ENCODE results near the gene TMEM256. TPM values are rescaled to one million over a fixed set of nuclear protein-coding genes. Genes with fewer than 3 reads are reported as not detected.

Gene TMEM256
- total RNA-seq, 1 experiment from 2014 or later = 151 TPM

- no peaks in the 10 kb centered on the region; a peak in 1 of 5 replicates for H3K9me3 Mint-ChIP-seq
- no peak within 1 kb of the TSS for H2BK120ac ChIP-seq (ENCODE audit: low read depth, low read length, poor library complexity, severe bottlenecking)
- no peak within 1 kb of the TSS for H2BK5ac ChIP-seq (ENCODE audit: insufficient read length, low read length)
- H2AFZ ChIP-seq (ENCODE audit: low read length) = no peak within 1 kb of the TSS
- no peak within 1 kb of the TSS for H4K91ac ChIP-seq (ENCODE audit: insufficient read length, low read depth, low read length)
- no peaks in the 10 kb centered on the region for H3K27me3 ChIP-seq (ENCODE audit: insufficient read depth, low read length)
- no peaks in the 10 kb centered on the region for H3K9me3 ChIP-seq (ENCODE audit: control insufficient read depth, low read depth, low read length)
- H4K20me1 ChIP-seq (ENCODE audit: control insufficient read depth, insufficient read depth, insufficient read length) = no peaks in the 10 kb centered on the region
- no peak within 1 kb of the TSS for H3K14ac ChIP-seq (ENCODE audit: insufficient read depth, low read length)
- H3K9ac ChIP-seq (ENCODE audit: extremely low read depth, insufficient read length, low read length) = no peak within 1 kb of the TSS
- H3K4ac ChIP-seq (ENCODE audit: low read depth, low read length) = no peak within 1 kb of the TSS
- TF ChIP-seq, protein P1, sequence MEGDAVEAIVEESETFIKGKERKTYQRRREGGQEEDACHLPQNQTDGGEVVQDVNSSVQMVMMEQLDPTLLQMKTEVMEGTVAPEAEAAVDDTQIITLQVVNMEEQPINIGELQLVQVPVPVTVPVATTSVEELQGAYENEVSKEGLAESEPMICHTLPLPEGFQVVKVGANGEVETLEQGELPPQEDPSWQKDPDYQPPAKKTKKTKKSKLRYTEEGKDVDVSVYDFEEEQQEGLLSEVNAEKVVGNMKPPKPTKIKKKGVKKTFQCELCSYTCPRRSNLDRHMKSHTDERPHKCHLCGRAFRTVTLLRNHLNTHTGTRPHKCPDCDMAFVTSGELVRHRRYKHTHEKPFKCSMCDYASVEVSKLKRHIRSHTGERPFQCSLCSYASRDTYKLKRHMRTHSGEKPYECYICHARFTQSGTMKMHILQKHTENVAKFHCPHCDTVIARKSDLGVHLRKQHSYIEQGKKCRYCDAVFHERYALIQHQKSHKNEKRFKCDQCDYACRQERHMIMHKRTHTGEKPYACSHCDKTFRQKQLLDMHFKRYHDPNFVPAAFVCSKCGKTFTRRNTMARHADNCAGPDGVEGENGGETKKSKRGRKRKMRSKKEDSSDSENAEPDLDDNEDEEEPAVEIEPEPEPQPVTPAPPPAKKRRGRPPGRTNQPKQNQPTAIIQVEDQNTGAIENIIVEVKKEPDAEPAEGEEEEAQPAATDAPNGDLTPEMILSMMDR (conservative IDR thresholded peaks at IDR 0.05) = no peak
- no peak within 1 kb of the TSS for H4K5ac ChIP-seq (ENCODE audit: insufficient read length, low read depth, low read length)
- no peak within 1 kb of the TSS for H2AK5ac ChIP-seq (ENCODE audit: insufficient read length, low read length)
- no peak within 1 kb of the TSS for H3T11ph ChIP-seq (ENCODE audit: low read length)
- H2BK12ac ChIP-seq (ENCODE audit: insufficient read length, low read depth, low read length) = no peak within 1 kb of the TSS
- no peak within 1 kb of the TSS for H3K4me3 Mint-ChIP-seq
- H3K79me1 ChIP-seq (ENCODE audit: insufficient read depth, low read depth, low read length, poor library complexity, severe bottlenecking) = no peaks in the 10 kb centered on the region
- H3K23ac ChIP-seq (ENCODE audit: insufficient read length, low read depth, low read length) = no peak within 1 kb of the TSS
- H3K27ac Mint-ChIP-seq = peak within 1 kb of the TSS; percentile 5 to 80 (median 46); a peak in 4 of 7 replicates
- no peak for DNase-seq
- H3K56ac ChIP-seq (ENCODE audit: insufficient read length, low read depth, low read length) = no peak within 1 kb of the TSS
- no peak within 1 kb of the TSS for H2BK15ac ChIP-seq (ENCODE audit: low read depth, low read length)
- H3K18ac ChIP-seq (ENCODE audit: insufficient read length, low read depth, low read length) = no peak within 1 kb of the TSS
- H3K79me2 ChIP-seq (ENCODE audit: insufficient read depth, low read length) = no peaks in the 10 kb centered on the region
- H4K8ac ChIP-seq (replicated peaks; ENCODE audit: insufficient read length, low read depth, low read length) = no peak within 1 kb of the TSS
- no peaks in the 10 kb centered on the region for H3K4me1 ChIP-seq (ENCODE audit: insufficient read depth, low read length)
- no CpG with 5 or more reads among the region's 17 CpGs for WGBS (ENCODE audit: extremely low coverage, insufficient read length, low lambda C conversion rate)
- peaks cover 9 to 26% of the 10 kb centered on the region in 2 experiments for H3K4me1 Mint-ChIP-seq
- no peaks in the 10 kb centered on the region for H3K23me2 ChIP-seq (ENCODE audit: insufficient read length, low read depth, low read length, poor library complexity, severe bottlenecking)
- H3K36me3 Mint-ChIP-seq (ENCODE audit: insufficient read depth in 1 of 3, low read depth in 3 of 3) = peaks cover 6 to 27% (median 25%) of the 10 kb centered on the region in 3 experiments; a peak in 6 of 7 replicates
- no peak within 1 kb of the TSS for H2BK20ac ChIP-seq (ENCODE audit: low read depth, low read length, poor library complexity, severe bottlenecking)
- no peak within 1 kb of the TSS for H3K27ac ChIP-seq (ENCODE audit: insufficient read length, low read depth, low read length)
- no peaks in the 10 kb centered on the region; the same call in 1 of the 2 replicates for H3K27me3 Mint-ChIP-seq (ENCODE audit: low read depth)
- no peak within 1 kb of the TSS for H3K4me2 ChIP-seq (ENCODE audit: insufficient read depth, insufficient read length, low read length)
Observed at GRCh38 chr17:7419819-7420610, 16.1 kb upstream of the TMEM256 start, which contains the start of gene SPEM1. Gene SPEM1 (plus strand): TSS chr17:7420324. CDS start chr17:7420385, 61 bp downstream.

Measured in H9 (cell line).